H1 (cell line): Measurements from ENCODE around the gene IQCM. TPM values are rescaled to one million over a fixed set of nuclear protein-coding genes. Genes with fewer than 3 reads are reported as not detected.

Experiments used
- CTCF ChIA-PET: fragments of 300-600 bp; sonication (Branson Sonifier 250); formaldehyde crosslinking; loops from one replicate; lab custom pipeline; 2021; ENCODE audit not compliant: partially characterized antibody; lab: Charles Lee
- POLR2A ChIA-PET: fragments of 300-600 bp; sonication (Branson Sonifier 250); formaldehyde crosslinking; loops from one replicate; lab custom pipeline; 2021; ENCODE audit warnings: inconsistent platforms; ENCODE audit not compliant: partially characterized antibody; lab: Charles Lee
- DNase-seq, 2 experiments: peaks; one replicate each; pipeline versions ENCODE4 v3.0.0 to v3.0.0-alpha.2; 2010 to 2022; ENCODE audit warnings: low spot score in 2 of 2, low read depth in 1 of 2, mixed read lengths in 1 of 2
- FAIRE-seq: peaks from 2 replicates; lab custom pipeline; 2011; peaks lifted over from hg19 to GRCh38; lab: Jason Lieb, UNC
- H2AFZ ChIP-seq: 2 replicates; pipeline ENCODE4 v1.8.1; 2012; ENCODE audit warnings: low read length, inconsistent platforms
- H2AK5ac ChIP-seq: 2 replicates; pipeline ENCODE4 v1.6.1; 2013; ENCODE audit warnings: low read depth, low read length
- H2BK120ac ChIP-seq: replicated peaks from 2 replicates; pipeline ENCODE3; 2013; ENCODE audit warnings: low read depth, low read length, inconsistent platforms
- H2BK12ac ChIP-seq: 2 replicates; pipeline ENCODE4 v1.6.1; 2013; ENCODE audit warnings: low read depth, low read length
- H2BK15ac ChIP-seq: 2 replicates; pipeline ENCODE4 v1.6.1; 2013; ENCODE audit warnings: low read length
- H2BK20ac ChIP-seq: 2 replicates; pipeline ENCODE4 v1.6.1; 2013; ENCODE audit warnings: low read length
- H2BK5ac ChIP-seq: 2 replicates; pipeline ENCODE4 v1.6.1; 2013; ENCODE audit warnings: low read depth, low read length
- H3K14ac ChIP-seq: 2 replicates; pipeline ENCODE4 v1.6.1; 2013; ENCODE audit warnings: inconsistent platforms; ENCODE audit not compliant: insufficient read length
- H3K18ac ChIP-seq: 2 replicates; pipeline ENCODE4 v1.6.1; 2013; ENCODE audit warnings: low read length; ENCODE audit errors: extremely low read depth
- H3K23ac ChIP-seq: 2 replicates; pipeline ENCODE4 v1.6.1; 2013; ENCODE audit warnings: inconsistent platforms; ENCODE audit not compliant: insufficient read length
- H3K23me2 ChIP-seq: 2 replicates; pipeline ENCODE4 v1.6.1; 2013; ENCODE audit warnings: low read depth, low read length
- H3K27ac ChIP-seq: 2 replicates; pipeline ENCODE4 v1.6.1; 2011; ENCODE audit warnings: low read depth, low read length, inconsistent platforms
- H3K27me3 ChIP-seq, 4 experiments: replicated peaks in 1 of 4; 1 replicate in 1 of 4; 2 replicates in 3 of 4; pipeline versions ENCODE4 v1.6.1 to v1.8.1; 2011 to 2013; ENCODE audit warnings: low read length in 3 of 4, mild to moderate bottlenecking in 3 of 4, inconsistent platforms in 2 of 4, mixed read lengths in 2 of 4, moderate library complexity in 1 of 4; ENCODE audit not compliant: control insufficient read depth in 3 of 4, insufficient read depth in 3 of 4; ENCODE audit errors: extremely low read depth in 1 of 4
- H3K36me3 ChIP-seq, 4 experiments: 2 replicates each; pipeline versions ENCODE4 v1.6.1 to v1.8.1; 2011 to 2013; ENCODE audit warnings: mild to moderate bottlenecking in 4 of 4, low read length in 3 of 4, moderate library complexity in 2 of 4, control low read depth in 1 of 4, inconsistent platforms in 1 of 4; ENCODE audit not compliant: insufficient read depth in 4 of 4, control insufficient read depth in 2 of 4
- H3K4ac ChIP-seq: replicated peaks from 2 replicates; pipeline ENCODE3; 2013; ENCODE audit warnings: low read length, low read depth, mixed read lengths, inconsistent platforms; ENCODE audit not compliant: insufficient read length
- H3K4me1 ChIP-seq, 4 experiments: replicated peaks in 1 of 4; 1 replicate in 1 of 4; 2 replicates in 3 of 4; pipeline versions ENCODE4 v1.6.1 to v1.8.1; 2011 to 2013; ENCODE audit warnings: low read length in 3 of 4, inconsistent platforms in 2 of 4, mixed read lengths in 1 of 4; ENCODE audit not compliant: insufficient read depth in 4 of 4, control insufficient read depth in 3 of 4
- H3K4me2 ChIP-seq, 2 experiments: 2 replicates each; pipeline versions ENCODE4 v1.6.1 to v1.8.1; 2011 to 2013; ENCODE audit warnings: low read depth in 2 of 2, low read length in 2 of 2, control low read depth in 1 of 2, inconsistent platforms in 1 of 2, mild to moderate bottlenecking in 1 of 2; ENCODE audit not compliant: insufficient read depth in 1 of 2
- H3K4me3 ChIP-seq, 4 experiments: fragments of 200-600, 300-600 bp in 1 of 4; sonication (generic), shearing (Covaris generic), sonication (Bioruptor Twin) in 1 of 4; 2 replicates each; pipeline versions ENCODE4 v1.5.1 to v1.8.1; 2011 to 2016; ENCODE audit warnings: low read length in 4 of 4, low read depth in 3 of 4, control low read depth in 2 of 4, inconsistent platforms in 2 of 4, mild to moderate bottlenecking in 2 of 4, mixed read lengths in 1 of 4, moderate library complexity in 1 of 4; ENCODE audit not compliant: insufficient read depth in 2 of 4; ENCODE audit errors: extremely low read depth in 1 of 4
- H3K56ac ChIP-seq: replicated peaks from 2 replicates; pipeline ENCODE3; 2013; ENCODE audit warnings: low read depth, mild to moderate bottlenecking, mixed read lengths, low read length, inconsistent platforms; ENCODE audit not compliant: insufficient read length
- H3K79me1 ChIP-seq: 2 replicates; pipeline ENCODE4 v1.6.1; 2013; ENCODE audit warnings: low read depth, low read length, control low read depth
- H3K79me2 ChIP-seq, 2 experiments: 2 replicates each; pipeline versions ENCODE4 v1.6.1 to v1.8.1; 2012 to 2013; ENCODE audit warnings: low read length in 2 of 2, mild to moderate bottlenecking in 2 of 2, inconsistent platforms in 1 of 2; ENCODE audit not compliant: insufficient read depth in 2 of 2, control insufficient read depth in 1 of 2
- H3K9ac ChIP-seq, 4 experiments: replicated peaks in 1 of 4; 1 replicate in 1 of 4; 2 replicates in 3 of 4; pipeline versions ENCODE4 v1.6.1 to v1.8.1; 2011 to 2013; ENCODE audit warnings: low read depth in 3 of 4, low read length in 3 of 4, control low read depth in 2 of 4, mild to moderate bottlenecking in 2 of 4, moderate library complexity in 2 of 4, inconsistent platforms in 1 of 4; ENCODE audit errors: extremely low read depth in 1 of 4
- H3K9me3 ChIP-seq, 2 experiments: 2 replicates each; pipeline versions ENCODE4 v1.6.1 to v1.8.1; 2012 to 2013; ENCODE audit warnings: mild to moderate bottlenecking in 2 of 2, moderate library complexity in 2 of 2, control low read depth in 1 of 2, inconsistent platforms in 1 of 2, low read depth in 1 of 2, low read length in 1 of 2, mixed read lengths in 1 of 2; ENCODE audit not compliant: insufficient read depth in 2 of 2
- H4K20me1 ChIP-seq, 2 experiments: replicated peaks in 1 of 2; 2 replicates each; pipeline versions ENCODE3 to v1.8.1; 2011 to 2013; ENCODE audit warnings: inconsistent platforms in 2 of 2, low read length in 2 of 2, mild to moderate bottlenecking in 1 of 2; ENCODE audit not compliant: insufficient read depth in 2 of 2, control insufficient read depth in 1 of 2
- H4K5ac ChIP-seq: 2 replicates; pipeline ENCODE4 v1.6.1; 2013; ENCODE audit warnings: low read length, low read depth, mixed read lengths, inconsistent platforms; ENCODE audit not compliant: insufficient read length
- H4K8ac ChIP-seq: 2 replicates; pipeline ENCODE4 v1.8.0; 2013; ENCODE audit warnings: mild to moderate bottlenecking, moderate library complexity, low read length, inconsistent platforms; ENCODE audit not compliant: insufficient read depth; ENCODE audit errors: extremely low read depth
- H4K91ac ChIP-seq: replicated peaks from 2 replicates; pipeline ENCODE3; 2013; ENCODE audit warnings: low read length, mixed read lengths, inconsistent platforms; ENCODE audit not compliant: insufficient read length
- BCL11A ChIP-seq, 2 experiments: IDR thresholded peaks; one replicate each; pipeline ENCODE4 v1.6.1; 2011; ENCODE audit warnings: low read depth in 2 of 2, low read length in 2 of 2, mild to moderate bottlenecking in 2 of 2
- CBX8 ChIP-seq: fragments of 300-800, 300-1000 bp; sonication (generic); IDR thresholded peaks from 2 replicates; pipeline ENCODE4 v1.7.1; 2016; ENCODE audit warnings: low read depth, low read length, borderline replicate concordance
- EGR1 ChIP-seq: IDR thresholded peaks from 2 replicates; pipeline ENCODE4 v1.6.1; 2011; ENCODE audit warnings: low read depth, low read length, borderline replicate concordance
- KDM5A ChIP-seq: fragments of 200-600 bp; IDR thresholded peaks from 2 replicates; pipeline ENCODE4 v1.7.1; 2012; ENCODE audit warnings: mild to moderate bottlenecking, low read length, inconsistent platforms, mixed read lengths
- RXRA ChIP-seq: IDR thresholded peaks from 2 replicates; pipeline ENCODE4 v1.6.1; 2011; ENCODE audit warnings: low read depth, mild to moderate bottlenecking, low read length, moderate library complexity; ENCODE audit not compliant: insufficient read depth
- SIN3A ChIP-seq, 2 experiments: IDR thresholded peaks in 1 of 2; conservative IDR thresholded peaks in 1 of 2; 2 replicates each; pipeline ENCODE4 v1.6.1; 2011 to 2012; ENCODE audit warnings: low read length in 2 of 2, improper control_type of control experiment in 1 of 2, low read depth in 1 of 2, mild to moderate bottlenecking in 1 of 2
- WGBS, 2 experiments: shearing (Covaris generic) in 1 of 2; methylation state at CpG; one replicate each; pipeline versions ENCODE4 v1.1.6 to v1.1.7; 2013 to 2015; ENCODE audit warnings: low lambda C conversion rate in 2 of 2, mixed read lengths in 2 of 2, inconsistent platforms in 1 of 2, low coverage in 1 of 2, missing lambda C conversion rate in 1 of 2; ENCODE audit not compliant: insufficient replicate concordance in 2 of 2, insufficient coverage in 1 of 2, insufficient read length in 1 of 2; ENCODE audit errors: extremely low coverage in 1 of 2, missing lambda C conversion rate in 1 of 2; 5-methylcytosine and 5-hydroxymethylcytosine counted together
- polyA plus RNA-seq, 7 experiments: library from polyadenylated mRNA; depleted of rRNA in 3 of 7; stranded (reverse) in 5 of 7; unstranded in 2 of 7; fragments of >200 nt in 5 of 7; fragments of 200-250 nt in 2 of 7; gene quantifications; 1 replicate in 5 of 7; 2 replicates in 1 of 7; 4 replicates in 1 of 7; pipeline versions ENCODE4 v1.2.1 to v1.2.3, GENCODE V29; 2011 to 2013; ENCODE audit warnings: missing spikeins in 2 of 7, mixed read lengths in 2 of 7
- total RNA-seq: library from RNA; stranded (reverse); fragmentation: NEBNext Ultra II Directional; extraction: Animal tissue kit (Norgen Biotek cat#: 25700); gene quantifications from 2 replicates; pipeline ENCODE4 v1.2.1, GENCODE V29; 2021
- TF ChIP-seq, protein P1 (sequence below): IDR thresholded peaks from 2 replicates; pipeline ENCODE4 v1.6.1; 2012; ENCODE audit warnings: inconsistent platforms
- TF ChIP-seq, protein P2 (sequence below): IDR thresholded peaks from 2 replicates; pipeline ENCODE4 v1.6.1; 2011; ENCODE audit warnings: low read depth, mild to moderate bottlenecking, low read length; ENCODE audit not compliant: insufficient read depth

IQCM gene
- total and polyA plus RNA-seq, 2 of the 8 experiments (the other 6 are each of a cell fraction or from before 2014, with no cell fraction given) = not detected

DNA sequence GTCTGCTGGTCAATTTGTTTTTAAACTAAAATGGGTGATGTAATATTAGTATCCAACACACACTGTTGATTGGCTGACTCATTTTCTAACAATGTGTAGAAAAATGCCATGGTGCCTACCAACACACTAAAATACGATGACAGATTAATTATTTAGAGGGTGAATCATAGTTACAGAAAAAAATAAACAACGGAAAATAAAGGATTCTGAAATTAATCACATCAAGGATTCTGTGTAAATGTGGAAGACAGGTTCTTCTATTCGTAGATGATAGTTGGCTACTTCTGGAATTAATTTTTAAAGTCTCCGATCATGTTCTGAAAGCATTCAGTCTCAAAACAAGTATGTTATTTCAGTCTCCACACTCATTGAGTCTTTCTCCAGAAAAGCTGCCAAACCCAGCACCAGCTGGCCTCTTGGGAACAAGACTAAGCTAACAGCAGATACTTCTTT, 8.2 kb upstream of the IQCM start:
- Histone ChIP-seq H3K4me1 (peaks cover 0 to 3% (median 0%) of the 10 kb centered on the region in 4 experiments; a peak in 1 of 7 replicates), H2AK5ac (no peak overlapping the region), H4K8ac (no peak overlapping the region), H3K36me3 (no peaks in the 10 kb centered on the region), H4K20me1 (no peaks in the 10 kb centered on the region), H3K18ac (no peak overlapping the region), H3K9ac (no peak overlapping the region), H3K27me3 (peaks cover 0 to 1% (median 0%) of the 10 kb centered on the region in 4 experiments; a peak in 1 of 7 replicates), H2BK15ac (no peak overlapping the region), H3K4me3 (no peak overlapping the region), H3K79me1 (no peaks in the 10 kb centered on the region), H3K79me2 (no peaks in the 10 kb centered on the region), H3K4ac (no peak overlapping the region), H2BK5ac (no peak overlapping the region), H3K23ac (no peak overlapping the region), H3K14ac (no peak overlapping the region), H2BK12ac (no peak overlapping the region), H3K9me3 (no peaks in the 10 kb centered on the region), H3K27ac (no peak overlapping the region), H3K56ac (no peak overlapping the region), H2BK20ac (no peak overlapping the region), H4K5ac (no peak overlapping the region), H4K91ac (no peak overlapping the region), H3K23me2 (no peaks in the 10 kb centered on the region), H3K4me2 (no peak overlapping the region), H2BK120ac (no peak overlapping the region), H2AFZ (no peak overlapping the region)
- WGBS, 2 experiments = 88% methylated on average over 4 of the region's 4 CpGs; no CpG with 5 or more reads in 1 of the 2 experiments
- TF ChIP-seq, protein P1, sequence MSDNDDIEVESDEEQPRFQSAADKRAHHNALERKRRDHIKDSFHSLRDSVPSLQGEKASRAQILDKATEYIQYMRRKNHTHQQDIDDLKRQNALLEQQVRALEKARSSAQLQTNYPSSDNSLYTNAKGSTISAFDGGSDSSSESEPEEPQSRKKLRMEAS = no peak
- TF ChIP-seq EGR1 (no peak), BCL11A (IDR thresholded peaks at IDR 0.05; ENCODE audit: low read depth in 2 of 2, low read length in 2 of 2) (no peak), SIN3A (conservative IDR thresholded peaks at IDR 0.05 in 1 of 2, IDR thresholded peaks at IDR 0.05 in 1 of 2; ENCODE audit: low read depth in 1 of 2, low read length in 2 of 2) (no peak), KDM5A (no peak), RXRA (no peak), CBX8 (no peak)
- TF ChIP-seq, protein P2, sequence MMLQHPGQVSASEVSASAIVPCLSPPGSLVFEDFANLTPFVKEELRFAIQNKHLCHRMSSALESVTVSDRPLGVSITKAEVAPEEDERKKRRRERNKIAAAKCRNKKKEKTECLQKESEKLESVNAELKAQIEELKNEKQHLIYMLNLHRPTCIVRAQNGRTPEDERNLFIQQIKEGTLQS = no peak
- ChIA-PET CTCF (no interaction called here), POLR2A (no interaction called here)
- DNase-seq = no peak
- FAIRE-seq = no peak
